Body of pancreas (tissue), 4 donors: ENCODE data around the gene ZNF688.

Experiments
- POLR2A ChIP-seq, 3 donors: fragments of 450-650 bp; IDR thresholded peaks; one replicate each; pipeline ENCODE4 v1.6.1; 2016; ENCODE audit warnings: antibody characterized with exemption in 3 of 3, mild to moderate bottlenecking in 2 of 3
- TF ChIP-seq, protein P1 (sequence below), 7 experiments: fragments of 450-650 bp in 4 of 7; fragments of 200-600 bp in 3 of 7; sonication (generic) in 3 of 7; IDR thresholded peaks; one replicate each; pipeline ENCODE4 v1.5.1; 2016 to 2019; ENCODE audit warnings: antibody characterized with exemption in 7 of 7

GRCh38 chr16:30588651-30589050 lies 17.1 kb upstream of the ZNF688 start:
- TF ChIP-seq, protein P1, sequence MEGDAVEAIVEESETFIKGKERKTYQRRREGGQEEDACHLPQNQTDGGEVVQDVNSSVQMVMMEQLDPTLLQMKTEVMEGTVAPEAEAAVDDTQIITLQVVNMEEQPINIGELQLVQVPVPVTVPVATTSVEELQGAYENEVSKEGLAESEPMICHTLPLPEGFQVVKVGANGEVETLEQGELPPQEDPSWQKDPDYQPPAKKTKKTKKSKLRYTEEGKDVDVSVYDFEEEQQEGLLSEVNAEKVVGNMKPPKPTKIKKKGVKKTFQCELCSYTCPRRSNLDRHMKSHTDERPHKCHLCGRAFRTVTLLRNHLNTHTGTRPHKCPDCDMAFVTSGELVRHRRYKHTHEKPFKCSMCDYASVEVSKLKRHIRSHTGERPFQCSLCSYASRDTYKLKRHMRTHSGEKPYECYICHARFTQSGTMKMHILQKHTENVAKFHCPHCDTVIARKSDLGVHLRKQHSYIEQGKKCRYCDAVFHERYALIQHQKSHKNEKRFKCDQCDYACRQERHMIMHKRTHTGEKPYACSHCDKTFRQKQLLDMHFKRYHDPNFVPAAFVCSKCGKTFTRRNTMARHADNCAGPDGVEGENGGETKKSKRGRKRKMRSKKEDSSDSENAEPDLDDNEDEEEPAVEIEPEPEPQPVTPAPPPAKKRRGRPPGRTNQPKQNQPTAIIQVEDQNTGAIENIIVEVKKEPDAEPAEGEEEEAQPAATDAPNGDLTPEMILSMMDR (IDR thresholded peaks at IDR 0.05): no peak
- TF ChIP-seq POLR2A (IDR thresholded peaks at IDR 0.05): no peak
